NCI-H1930 (cell line): ENCODE results near the gene TEK.

Source experiments
- DNase-seq, 2 experiments: peaks; one replicate each; lab custom pipeline; 2025; lab: John Stamatoyannopoulos, UW

Gene TEK

GRCh38 chr9:27124151-27124550 is 15.1 kb downstream of the TEK start:
- no peak for DNase-seq

GRCh38 chr9:27125030-27125429 is 16.0 kb downstream of the TEK start:
- no peak for DNase-seq

- no peak for DNase-seq
Measured at GRCh38 chr9:27125936-27126335, 16.9 kb downstream of the TEK start.

- no peak for DNase-seq
Measured at GRCh38 chr9:27126670-27127069, 17.6 kb downstream of the TEK start.

GRCh38 chr9:27129221-27129620 is 20.2 kb downstream of the TEK start:
- DNase-seq = no peak

GRCh38 chr9:27131731-27132130 is 22.7 kb downstream of the TEK start:
- no peak for DNase-seq

GRCh38 chr9:27133817-27134216 is 24.8 kb downstream of the TEK start:
- DNase-seq = no peak

GRCh38 chr9:27142299-27142930 is 33.4 kb downstream of the TEK start:
- no peak for DNase-seq

- no peak for DNase-seq
Measured at GRCh38 chr9:27145143-27145542, 36.1 kb downstream of the TEK start.

- no peak for DNase-seq
Measured at GRCh38 chr9:27149651-27150050, 40.6 kb downstream of the TEK start.

- DNase-seq = no peak
Measured at GRCh38 chr9:27150746-27151406, 41.9 kb downstream of the TEK start.

GRCh38 chr9:27151693-27152404 is 42.8 kb downstream of the TEK start:
- no peak for DNase-seq

GRCh38 chr9:27152405-27152718 is 43.3 kb downstream of the TEK start:
- DNase-seq = no peak

- DNase-seq = no peak
Measured at GRCh38 chr9:27154908-27155307, 45.9 kb downstream of the TEK start.

GRCh38 chr9:27157097-27157496 is 48.1 kb downstream of the TEK start:
- DNase-seq = no peak

GRCh38 chr9:27157736-27158135 is 48.7 kb downstream of the TEK start:
- no peak for DNase-seq

GRCh38 chr9:27160636-27161035 is 51.6 kb downstream of the TEK start:
- no peak for DNase-seq

GRCh38 chr9:27162045-27162444 is 53.0 kb downstream of the TEK start:
- no peak for DNase-seq

GRCh38 chr9:27165068-27165467 is 56.0 kb downstream of the TEK start:
- DNase-seq = no peak

- DNase-seq = no peak
Measured at GRCh38 chr9:27165670-27166069, 56.6 kb downstream of the TEK start.

GRCh38 chr9:27168496-27168895 is 59.5 kb downstream of the TEK start:
- no peak for DNase-seq

GRCh38 chr9:27168951-27169350 is 59.9 kb downstream of the TEK start:
- DNase-seq = no peak

- no peak for DNase-seq
Measured at GRCh38 chr9:27176971-27177370, 67.9 kb downstream of the TEK start.
